GM12878 (cell line): ENCODE data around the gene PSMA1. TPM values are rescaled to one million over a fixed set of nuclear protein-coding genes. Genes with fewer than 3 reads are reported as not detected.

Experiments used
- CREB1 ChIP-seq: IDR thresholded peaks from 2 replicates; pipeline ENCODE4 v1.6.1; 2012; ENCODE audit warnings: low read depth, mild to moderate bottlenecking, inconsistent platforms
- CREM ChIP-seq: IDR thresholded peaks from 2 replicates; pipeline ENCODE4 v1.6.1; 2014; ENCODE audit warnings: antibody characterized with exemption, low read depth
- HCFC1 ChIP-seq: fragments of 150-350 bp; IDR thresholded peaks from 2 replicates; pipeline ENCODE4 v1.6.1; 2014; ENCODE audit warnings: low read length
- HDAC6 ChIP-seq: fragments of 200-600 bp; sonication (generic); IDR thresholded peaks from one replicate; pipeline ENCODE4 v1.8.0; 2017; ENCODE audit warnings: antibody characterized with exemption; ENCODE audit not compliant: unreplicated experiment
- JUNB ChIP-seq: IDR thresholded peaks from 2 replicates; pipeline ENCODE4 v1.6.1; 2016; ENCODE audit warnings: antibody characterized with exemption, mild to moderate bottlenecking
- KLF5 ChIP-seq: fragments of 450-650 bp; IDR thresholded peaks from 2 replicates; pipeline ENCODE4 v1.6.1; 2014; ENCODE audit warnings: mild to moderate bottlenecking; ENCODE audit not compliant: partially characterized antibody
- MEF2A ChIP-seq: IDR thresholded peaks from 2 replicates; pipeline ENCODE4 v1.6.1; 2011; ENCODE audit warnings: low read depth, mild to moderate bottlenecking, low read length, moderate library complexity; ENCODE audit not compliant: insufficient read depth
- MTA2 ChIP-seq: fragments of 450-650 bp; IDR thresholded peaks from 2 replicates; pipeline ENCODE4 v1.6.1; 2016; ENCODE audit warnings: low read depth, mild to moderate bottlenecking, moderate library complexity
- NBN ChIP-seq: fragments of 450-650 bp; IDR thresholded peaks from 2 replicates; pipeline ENCODE4 v1.6.1; 2016
- NR2C1 ChIP-seq: fragments of 450-650 bp; IDR thresholded peaks from 2 replicates; pipeline ENCODE4 v1.6.1; 2017; ENCODE audit warnings: antibody characterized with exemption, mild to moderate bottlenecking, moderate library complexity
- PML ChIP-seq: IDR thresholded peaks from 2 replicates; pipeline ENCODE4 v1.6.1; 2012; ENCODE audit warnings: low read length, inconsistent platforms
- POLR2A ChIP-seq: IDR thresholded peaks from 2 replicates; pipeline ENCODE4 v1.6.1; 2011; ENCODE audit warnings: low read depth, mild to moderate bottlenecking, low read length
- POU2F2 ChIP-seq: IDR thresholded peaks from 3 replicates; pipeline ENCODE4 v1.6.1; 2011; ENCODE audit warnings: low read depth, mild to moderate bottlenecking, low read length, borderline replicate concordance
- RAD51 ChIP-seq: fragments of 450-650 bp; IDR thresholded peaks from 2 replicates; pipeline ENCODE4 v1.6.1; 2016; ENCODE audit warnings: moderate library complexity, mild to moderate bottlenecking, inconsistent platforms
- RB1 ChIP-seq: fragments of 450-650 bp; formaldehyde crosslinking; IDR thresholded peaks from 2 replicates; pipeline ENCODE4 v1.6.1; 2017; ENCODE audit warnings: mild to moderate bottlenecking, borderline replicate concordance
- RCOR1 ChIP-seq: conservative IDR thresholded peaks from 2 replicates; pipeline ENCODE4 v1.6.1; 2012; ENCODE audit warnings: low read depth, low read length, improper control_type of control experiment
- RELA ChIP-seq: fragments of 450-650 bp; IDR thresholded peaks from 2 replicates; pipeline ENCODE4 v1.8.0; 2014; ENCODE audit warnings: borderline replicate concordance; ENCODE audit not compliant: partially characterized antibody
- RUNX3 ChIP-seq: IDR thresholded peaks from 2 replicates; pipeline ENCODE4 v1.6.1; 2012; ENCODE audit warnings: low read length, inconsistent platforms
- SREBF2 ChIP-seq: IDR thresholded peaks from 2 replicates; pipeline ENCODE4 v1.6.1; 2012; ENCODE audit warnings: mild to moderate bottlenecking, low read length
- SUPT20H ChIP-seq: IDR thresholded peaks from 2 replicates; pipeline ENCODE4 v1.6.1; 2011; ENCODE audit warnings: low read depth, mild to moderate bottlenecking, low read length, moderate library complexity, borderline replicate concordance; ENCODE audit not compliant: control insufficient read depth
- YY1 ChIP-seq: IDR thresholded peaks from 2 replicates; pipeline ENCODE4 v1.6.1; 2011; ENCODE audit warnings: low read depth, mild to moderate bottlenecking, low read length
- ZNF207 ChIP-seq: fragments of 450-650 bp; IDR thresholded peaks from 2 replicates; pipeline ENCODE4 v1.6.1; 2014; ENCODE audit warnings: antibody characterized with exemption, mild to moderate bottlenecking, borderline replicate concordance
- ZNF622 ChIP-seq: fragments of 450-650 bp; IDR thresholded peaks from 2 replicates; pipeline ENCODE4 v1.6.1; 2017; ENCODE audit warnings: mild to moderate bottlenecking, inconsistent platforms
- ZSCAN29 ChIP-seq: fragments of 450-650 bp; IDR thresholded peaks from 2 replicates; pipeline ENCODE4 v1.6.1; 2017; ENCODE audit warnings: mild to moderate bottlenecking, moderate library complexity
- polyA plus RNA-seq, 11 experiments: library from polyadenylated mRNA; depleted of rRNA in 4 of 11; unstranded in 6 of 11; stranded (reverse) in 5 of 11; fragments of >200 nt; fragmentation: Nextera tagmentation in 4 of 11; fragmentation: Illumina TruSeq in 1 of 11; extraction: Ambion mirVana in 4 of 11; extraction: Trizol in 1 of 11; gene quantifications; 1 replicate in 1 of 11; 2 replicates in 10 of 11; pipeline versions ENCODE4 v1.2.1 to v1.2.3, GENCODE V29; 2011 to 2016; ENCODE audit warnings: inconsistent platforms in 2 of 11, missing spikeins in 2 of 11, low read depth in 1 of 11
- total RNA-seq, 4 experiments: library from RNA; depleted of rRNA in 3 of 4; stranded (reverse); fragments of >200 nt in 3 of 4; fragmentation: Illumina TruSeq in 1 of 4; extraction: Trizol in 1 of 4; gene quantifications; 2 replicates each; pipeline versions ENCODE4 v1.2.1 to v1.2.3, GENCODE V29; 2013 to 2021
- TF ChIP-seq, protein P1 (sequence below): fragments of 450-650 bp; IDR thresholded peaks from 2 replicates; pipeline ENCODE4 v1.6.1; 2018; ENCODE audit warnings: borderline replicate concordance, mild to moderate bottlenecking; ENCODE audit not compliant: partially characterized antibody
- TF ChIP-seq, protein P2 (sequence below): fragments of 450-650 bp; IDR thresholded peaks from 2 replicates; pipeline ENCODE4 v1.6.1; 2016; ENCODE audit warnings: mild to moderate bottlenecking, moderate library complexity, borderline replicate concordance
- TF ChIP-seq, protein P3 (sequence below): IDR thresholded peaks from 2 replicates; pipeline ENCODE4 v1.6.1; 2012; ENCODE audit warnings: low read depth, low read length, improper control_type of control experiment

PSMA1 gene
- total and polyA plus RNA-seq, 10 of the 15 experiments (the other 5 are each of a cell fraction or from before 2014, with no cell fraction given), result 185 to 678 (median 299) TPM

DNA sequence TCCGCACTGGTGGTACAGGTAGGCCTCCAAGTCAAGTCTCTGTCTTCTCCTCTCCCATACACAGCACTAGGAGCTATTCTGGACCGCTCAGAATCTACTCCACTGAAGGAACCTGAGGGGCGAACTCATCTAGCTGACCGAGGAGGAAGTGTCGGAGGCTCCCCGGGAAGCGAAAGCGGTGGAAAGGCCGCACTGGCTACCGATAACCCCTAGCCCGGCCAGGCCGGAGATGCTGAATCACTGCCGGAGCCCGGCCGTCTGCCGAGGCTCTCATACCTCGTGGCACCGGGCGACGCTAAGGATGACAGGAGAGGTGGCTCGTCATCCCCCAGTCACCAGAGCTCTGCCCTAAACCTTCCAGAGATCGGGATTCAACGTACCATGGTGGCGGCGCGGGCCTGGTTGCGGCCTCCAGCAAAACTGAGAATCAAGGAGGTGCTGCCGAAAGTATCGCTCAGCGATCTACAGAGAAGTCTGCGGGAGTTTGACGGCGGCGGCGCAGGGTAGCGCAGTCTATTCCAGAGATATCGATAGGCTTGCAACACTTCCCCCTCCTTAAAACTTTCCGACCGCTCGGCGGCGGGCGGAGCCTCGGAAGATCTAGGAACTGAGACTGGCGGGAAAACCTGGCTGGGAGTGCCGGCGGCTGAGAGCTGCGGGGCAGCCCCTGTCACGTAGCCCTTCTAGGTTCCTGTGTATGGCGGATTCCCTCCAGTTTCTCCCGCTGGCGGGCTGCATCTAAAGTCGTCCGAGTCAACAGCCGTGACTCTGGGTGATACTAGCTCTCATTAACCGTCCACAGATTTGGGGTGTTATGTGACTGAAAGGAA, at the start of gene PSMA1 (continued):
- peak; percentile 89 for TF ChIP-seq RELA
- peak; percentile 79 for TF ChIP-seq CREM
- TF ChIP-seq RAD51, result peak; percentile 69
- no peak for TF ChIP-seq ZSCAN29
- TF ChIP-seq HCFC1, result peak; percentile 85
- no peak for TF ChIP-seq JUNB
- TF ChIP-seq SUPT20H, result no peak
- peak; percentile 78 for TF ChIP-seq CREB1
- TF ChIP-seq MTA2, result peak; percentile 49; the same call in 1 of the 2 replicates
- peak; percentile 63; the same call in 1 of the 2 replicates for TF ChIP-seq PML
- TF ChIP-seq NBN, result peak; percentile 80
- TF ChIP-seq ZNF207, result peak; percentile 96
- peak; percentile 98 for TF ChIP-seq RB1
- TF ChIP-seq ZNF622, result no peak
- TF ChIP-seq, protein P1, sequence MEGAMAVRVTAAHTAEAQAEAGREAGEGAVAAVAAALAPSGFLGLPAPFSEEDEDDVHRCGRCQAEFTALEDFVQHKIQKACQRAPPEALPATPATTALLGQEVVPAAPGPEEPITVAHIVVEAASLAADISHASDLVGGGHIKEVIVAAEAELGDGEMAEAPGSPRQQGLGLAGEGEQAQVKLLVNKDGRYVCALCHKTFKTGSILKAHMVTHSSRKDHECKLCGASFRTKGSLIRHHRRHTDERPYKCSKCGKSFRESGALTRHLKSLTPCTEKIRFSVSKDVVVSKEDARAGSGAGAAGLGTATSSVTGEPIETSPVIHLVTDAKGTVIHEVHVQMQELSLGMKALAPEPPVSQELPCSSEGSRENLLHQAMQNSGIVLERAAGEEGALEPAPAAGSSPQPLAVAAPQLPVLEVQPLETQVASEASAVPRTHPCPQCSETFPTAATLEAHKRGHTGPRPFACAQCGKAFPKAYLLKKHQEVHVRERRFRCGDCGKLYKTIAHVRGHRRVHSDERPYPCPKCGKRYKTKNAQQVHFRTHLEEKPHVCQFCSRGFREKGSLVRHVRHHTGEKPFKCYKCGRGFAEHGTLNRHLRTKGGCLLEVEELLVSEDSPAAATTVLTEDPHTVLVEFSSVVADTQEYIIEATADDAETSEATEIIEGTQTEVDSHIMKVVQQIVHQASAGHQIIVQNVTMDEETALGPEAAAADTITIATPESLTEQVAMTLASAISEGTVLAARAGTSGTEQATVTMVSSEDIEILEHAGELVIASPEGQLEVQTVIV, result peak; percentile 83
- peak; percentile 89; the same call in 1 of the 2 replicates for TF ChIP-seq RCOR1
- TF ChIP-seq NR2C1, result peak; percentile 54; the same call in 1 of the 2 replicates
- peak; percentile 92 for TF ChIP-seq POLR2A
- peak; percentile 51; the same call in 1 of the 2 replicates for TF ChIP-seq RUNX3
- TF ChIP-seq, protein P2, sequence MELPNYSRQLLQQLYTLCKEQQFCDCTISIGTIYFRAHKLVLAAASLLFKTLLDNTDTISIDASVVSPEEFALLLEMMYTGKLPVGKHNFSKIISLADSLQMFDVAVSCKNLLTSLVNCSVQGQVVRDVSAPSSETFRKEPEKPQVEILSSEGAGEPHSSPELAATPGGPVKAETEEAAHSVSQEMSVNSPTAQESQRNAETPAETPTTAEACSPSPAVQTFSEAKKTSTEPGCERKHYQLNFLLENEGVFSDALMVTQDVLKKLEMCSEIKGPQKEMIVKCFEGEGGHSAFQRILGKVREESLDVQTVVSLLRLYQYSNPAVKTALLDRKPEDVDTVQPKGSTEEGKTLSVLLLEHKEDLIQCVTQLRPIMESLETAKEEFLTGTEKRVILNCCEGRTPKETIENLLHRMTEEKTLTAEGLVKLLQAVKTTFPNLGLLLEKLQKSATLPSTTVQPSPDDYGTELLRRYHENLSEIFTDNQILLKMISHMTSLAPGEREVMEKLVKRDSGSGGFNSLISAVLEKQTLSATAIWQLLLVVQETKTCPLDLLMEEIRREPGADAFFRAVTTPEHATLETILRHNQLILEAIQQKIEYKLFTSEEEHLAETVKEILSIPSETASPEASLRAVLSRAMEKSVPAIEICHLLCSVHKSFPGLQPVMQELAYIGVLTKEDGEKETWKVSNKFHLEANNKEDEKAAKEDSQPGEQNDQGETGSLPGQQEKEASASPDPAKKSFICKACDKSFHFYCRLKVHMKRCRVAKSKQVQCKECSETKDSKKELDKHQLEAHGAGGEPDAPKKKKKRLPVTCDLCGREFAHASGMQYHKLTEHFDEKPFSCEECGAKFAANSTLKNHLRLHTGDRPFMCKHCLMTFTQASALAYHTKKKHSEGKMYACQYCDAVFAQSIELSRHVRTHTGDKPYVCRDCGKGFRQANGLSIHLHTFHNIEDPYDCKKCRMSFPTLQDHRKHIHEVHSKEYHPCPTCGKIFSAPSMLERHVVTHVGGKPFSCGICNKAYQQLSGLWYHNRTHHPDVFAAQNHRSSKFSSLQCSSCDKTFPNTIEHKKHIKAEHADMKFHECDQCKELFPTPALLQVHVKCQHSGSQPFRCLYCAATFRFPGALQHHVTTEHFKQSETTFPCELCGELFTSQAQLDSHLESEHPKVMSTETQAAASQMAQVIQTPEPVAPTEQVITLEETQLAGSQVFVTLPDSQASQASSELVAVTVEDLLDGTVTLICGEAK, result peak; percentile 65; the same call in 1 of the 2 replicates
- no peak for TF ChIP-seq HDAC6
- TF ChIP-seq POU2F2, result peak; percentile 77
- TF ChIP-seq YY1, result peak; percentile 92
- peak; percentile 59; the same call in 1 of the 2 replicates for TF ChIP-seq MEF2A
- 0 out of 2 replicates have a peak, but pooled peaks have one; percentile 19 for TF ChIP-seq SREBF2
- TF ChIP-seq, protein P3, sequence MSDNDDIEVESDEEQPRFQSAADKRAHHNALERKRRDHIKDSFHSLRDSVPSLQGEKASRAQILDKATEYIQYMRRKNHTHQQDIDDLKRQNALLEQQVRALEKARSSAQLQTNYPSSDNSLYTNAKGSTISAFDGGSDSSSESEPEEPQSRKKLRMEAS, result peak; percentile 66; the same call in 1 of the 2 replicates
- TF ChIP-seq KLF5, result peak; percentile 76
